ENCODE data around the gene LIMS1.

LIMS1 gene

DNA sequence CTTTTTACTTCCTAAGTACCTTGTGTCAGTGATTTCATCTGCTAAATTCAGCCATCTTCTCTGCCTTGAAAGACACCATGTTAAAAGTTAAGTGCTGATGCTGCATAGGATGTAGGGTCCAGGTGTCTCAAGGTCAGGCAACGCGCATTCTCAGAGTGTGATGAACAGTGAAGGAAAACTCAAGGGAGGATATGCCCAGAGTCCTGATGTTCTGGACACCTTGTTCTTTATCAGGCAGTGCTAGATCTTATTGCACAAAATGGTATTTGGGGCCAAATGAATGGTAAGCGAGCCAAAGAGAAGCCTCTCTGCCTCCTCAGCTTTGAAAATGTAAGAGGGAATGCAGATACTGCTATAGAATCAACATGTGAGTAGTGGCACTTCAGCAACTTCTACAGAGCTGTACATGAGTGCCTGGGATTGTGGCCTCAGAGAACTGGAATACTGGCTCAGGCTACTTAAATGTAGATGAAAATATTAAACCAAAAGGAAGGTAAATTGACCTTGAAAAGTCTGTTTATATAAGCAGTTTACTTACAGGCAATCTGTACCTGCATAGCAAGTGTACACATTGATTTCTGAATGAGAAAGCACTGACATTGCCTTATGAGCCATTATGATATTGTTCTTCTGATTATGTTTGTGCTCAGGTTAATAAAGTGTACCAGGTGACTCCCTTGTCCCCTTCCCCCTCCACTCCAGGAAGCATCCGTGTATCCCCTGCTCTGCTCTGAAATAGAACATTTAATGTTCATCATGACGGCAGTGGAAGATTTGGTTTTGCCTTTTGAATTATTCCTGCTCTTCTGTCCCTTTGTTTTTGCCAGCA lies 98.3 kb downstream of the LIMS1 start:
- no peak overlapping the region for H2AK5ac ChIP-seq (ENCODE audit: low read length)
- no peaks in the 10 kb centered on the region for H3K36me3 ChIP-seq (ENCODE audit: control insufficient read depth, insufficient read depth, low read length)
- H3K4me2 ChIP-seq (ENCODE audit: low read length), result no peak overlapping the region
- no peak overlapping the region for H4K8ac ChIP-seq (ENCODE audit: low read depth, low read length)
- no peak overlapping the region for H3K4ac ChIP-seq (ENCODE audit: low read depth, low read length)
- no CpG with 5 or more reads among the region's 5 CpGs for WGBS (ENCODE audit: extremely low coverage, insufficient coverage, low lambda C conversion rate)
- no peaks in the 10 kb centered on the region for H3K4me1 ChIP-seq (ENCODE audit: control insufficient read depth, low read depth, low read length)
- no peak overlapping the region for H3K18ac ChIP-seq (ENCODE audit: low read length)
- H3K27me3 ChIP-seq (ENCODE audit: insufficient read depth, low read length, poor library complexity), result no peaks in the 10 kb centered on the region
- no peak overlapping the region for H4K5ac ChIP-seq (ENCODE audit: low read length)
- H3K9ac ChIP-seq (ENCODE audit: low read length), result no peak overlapping the region
- no peak overlapping the region for H3K27ac ChIP-seq (ENCODE audit: low read depth, low read length)
- H2BK5ac ChIP-seq (ENCODE audit: low read length), result no peak overlapping the region
- H2BK120ac ChIP-seq (ENCODE audit: low read depth, low read length), result no peak overlapping the region
- no peak for DNase-seq
- H3K79me1 ChIP-seq (ENCODE audit: low read length), result peaks cover 18% of the 10 kb centered on the region
- H3K79me2 ChIP-seq (ENCODE audit: control insufficient read depth, insufficient read depth, low read length), result peaks cover 22% of the 10 kb centered on the region
- H3K23ac ChIP-seq (ENCODE audit: low read length), result no peak overlapping the region
- no peak overlapping the region for H2BK15ac ChIP-seq (replicated peaks; ENCODE audit: low read depth)
- no peak overlapping the region for H3K56ac ChIP-seq (ENCODE audit: low read length)
- no peak overlapping the region for H3K4me3 ChIP-seq (ENCODE audit: low read length)

DNA sequence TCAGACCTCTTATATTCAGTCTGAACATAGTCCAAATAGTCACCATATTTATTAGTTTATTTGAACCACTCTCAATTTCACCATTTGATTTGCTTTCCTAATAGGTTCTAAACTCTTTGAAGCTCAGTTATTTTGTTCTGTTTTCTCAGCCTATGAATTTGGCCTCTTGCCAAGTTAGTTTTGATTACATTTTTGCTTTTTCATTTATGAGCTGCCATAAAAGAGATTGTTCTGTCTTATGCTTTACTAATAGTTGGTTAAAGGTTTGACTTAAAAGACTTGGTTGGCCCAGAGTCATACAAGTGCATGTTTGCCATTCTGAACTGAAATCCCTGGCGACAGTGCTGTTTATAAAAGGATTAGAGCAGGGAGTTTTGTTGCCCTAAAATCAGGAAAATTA lies 99.1 kb downstream of the LIMS1 start:
- Histone ChIP-seq H3K56ac (ENCODE audit: low read length) (no peak overlapping the region), H3K4me1 (ENCODE audit: control insufficient read depth, low read depth, low read length) (no peaks in the 10 kb centered on the region)
- no CpG with 5 or more reads among the region's 1 CpG for WGBS (ENCODE audit: extremely low coverage, insufficient coverage, low lambda C conversion rate)

DNA sequence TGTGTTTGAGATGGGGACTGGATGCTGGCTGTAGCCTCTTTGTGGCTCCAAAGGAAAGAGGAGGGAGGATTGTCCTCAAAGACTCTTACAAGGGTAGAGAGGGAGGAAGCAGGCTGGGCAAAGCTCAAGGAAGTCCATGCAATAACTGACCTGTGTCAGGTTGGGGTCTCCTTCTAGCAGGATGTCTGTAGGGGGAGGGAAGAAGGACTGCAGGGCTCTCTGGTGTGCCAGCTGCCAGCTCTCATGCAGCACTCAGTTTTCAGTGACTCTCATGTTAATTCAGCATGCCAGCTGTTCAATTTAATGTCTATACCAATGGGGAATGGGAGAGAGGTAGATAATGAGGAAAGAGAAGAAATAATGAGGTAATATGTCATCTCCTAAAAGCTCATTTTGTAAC lies 99.7 kb downstream of the LIMS1 start:
- no peak overlapping the region for H3K9ac ChIP-seq (ENCODE audit: low read length)
- peaks cover 12% of the 10 kb centered on the region for H3K79me1 ChIP-seq (ENCODE audit: low read length)
- no peak overlapping the region for H2BK5ac ChIP-seq (ENCODE audit: low read length)
- H3K4me3 ChIP-seq (ENCODE audit: low read length), result no peak overlapping the region
- H2AK5ac ChIP-seq (ENCODE audit: low read length), result no peak overlapping the region
- no peak overlapping the region for H2BK120ac ChIP-seq (ENCODE audit: low read depth, low read length)
- no peak overlapping the region for H3K56ac ChIP-seq (ENCODE audit: low read length)
- H4K8ac ChIP-seq (ENCODE audit: low read depth, low read length), result no peak overlapping the region
- no peak overlapping the region for H4K5ac ChIP-seq (ENCODE audit: low read length)
- no peak overlapping the region for H3K18ac ChIP-seq (ENCODE audit: low read length)
- H3K23ac ChIP-seq (ENCODE audit: low read length), result no peak overlapping the region
- H3K4me1 ChIP-seq (ENCODE audit: control insufficient read depth, low read depth, low read length), result no peaks in the 10 kb centered on the region
- DNase-seq, result no peak
- H2BK15ac ChIP-seq (replicated peaks; ENCODE audit: low read depth), result no peak overlapping the region
- no peak overlapping the region for H3K27ac ChIP-seq (ENCODE audit: low read depth, low read length)
- H3K79me2 ChIP-seq (ENCODE audit: control insufficient read depth, insufficient read depth, low read length), result peaks cover 18% of the 10 kb centered on the region
- no peaks in the 10 kb centered on the region for H3K36me3 ChIP-seq (ENCODE audit: control insufficient read depth, insufficient read depth, low read length)
- H3K27me3 ChIP-seq (ENCODE audit: insufficient read depth, low read length, poor library complexity), result no peaks in the 10 kb centered on the region
- no peak overlapping the region for H3K4me2 ChIP-seq (ENCODE audit: low read length)
- no peak overlapping the region for H3K4ac ChIP-seq (ENCODE audit: low read depth, low read length)

More for the DNA sequence above, 99.1 kb downstream of the LIMS1 start:
- no peak overlapping the region for H2AK5ac ChIP-seq (ENCODE audit: low read length)
- H3K4me2 ChIP-seq (ENCODE audit: low read length), result no peak overlapping the region
- no peak overlapping the region for H3K4me3 ChIP-seq (ENCODE audit: low read length)
- no peaks in the 10 kb centered on the region for H3K36me3 ChIP-seq (ENCODE audit: control insufficient read depth, insufficient read depth, low read length)
- no peak overlapping the region for H4K8ac ChIP-seq (ENCODE audit: low read depth, low read length)
- H3K4ac ChIP-seq (ENCODE audit: low read depth, low read length), result no peak overlapping the region
- H3K27ac ChIP-seq (ENCODE audit: low read depth, low read length), result no peak overlapping the region
- DNase-seq, result no peak
- no peaks in the 10 kb centered on the region for H3K27me3 ChIP-seq (ENCODE audit: insufficient read depth, low read length, poor library complexity)
- peaks cover 21% of the 10 kb centered on the region for H3K79me2 ChIP-seq (ENCODE audit: control insufficient read depth, insufficient read depth, low read length)
- no peak overlapping the region for H3K23ac ChIP-seq (ENCODE audit: low read length)
- no peak overlapping the region for H3K18ac ChIP-seq (ENCODE audit: low read length)
- H2BK5ac ChIP-seq (ENCODE audit: low read length), result no peak overlapping the region
- no peak overlapping the region for H2BK120ac ChIP-seq (ENCODE audit: low read depth, low read length)
- no peak overlapping the region for H4K5ac ChIP-seq (ENCODE audit: low read length)
- H2BK15ac ChIP-seq (replicated peaks; ENCODE audit: low read depth), result no peak overlapping the region
- peaks cover 13% of the 10 kb centered on the region for H3K79me1 ChIP-seq (ENCODE audit: low read length)
- no peak overlapping the region for H3K9ac ChIP-seq (ENCODE audit: low read length)

DNA sequence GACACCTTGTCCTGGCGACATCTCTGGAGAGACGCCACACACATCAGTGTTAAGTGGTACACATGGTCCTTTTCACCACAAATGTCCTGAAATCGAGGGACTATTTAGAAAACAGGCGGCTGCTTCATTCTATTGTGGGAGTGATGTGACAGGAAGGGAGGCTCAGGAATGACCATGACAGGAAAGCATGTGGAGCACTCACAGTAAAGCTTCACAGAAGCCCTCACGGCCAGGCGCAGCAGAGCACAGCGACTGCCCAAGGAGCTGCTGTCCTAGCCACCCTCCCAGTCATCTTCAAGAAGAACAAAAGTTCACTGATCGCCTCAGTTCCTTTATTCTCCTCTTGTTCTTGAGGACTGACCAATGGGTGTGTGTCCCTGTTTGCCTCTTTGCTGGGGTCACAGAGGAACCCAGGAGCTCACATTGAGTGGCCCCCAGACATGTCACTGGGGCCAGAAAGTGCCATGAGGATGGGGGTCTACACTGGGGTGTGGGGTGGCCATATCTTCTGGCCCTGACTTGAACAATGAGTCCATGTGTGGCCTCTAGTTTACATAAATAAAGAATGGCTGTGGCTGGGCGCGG lies 100.4 kb downstream of the LIMS1 start:
- H2BK5ac ChIP-seq (ENCODE audit: low read length), result no peak overlapping the region
- H3K27me3 ChIP-seq (ENCODE audit: insufficient read depth, low read length, poor library complexity), result no peaks in the 10 kb centered on the region
- H3K79me1 ChIP-seq (ENCODE audit: low read length), result peaks cover 10% of the 10 kb centered on the region
- no peak overlapping the region for H3K4me3 ChIP-seq (ENCODE audit: low read length)
- H3K79me2 ChIP-seq (ENCODE audit: control insufficient read depth, insufficient read depth, low read length), result peaks cover 15% of the 10 kb centered on the region
- no CpG with 5 or more reads among the region's 10 CpGs for WGBS (ENCODE audit: extremely low coverage, insufficient coverage, low lambda C conversion rate)
- peak; percentile 39 for DNase-seq
- no peak overlapping the region for H3K4me2 ChIP-seq (ENCODE audit: low read length)
- H4K5ac ChIP-seq (ENCODE audit: low read length), result no peak overlapping the region
- H3K4me1 ChIP-seq (ENCODE audit: control insufficient read depth, low read depth, low read length), result no peaks in the 10 kb centered on the region
- H2BK15ac ChIP-seq (replicated peaks; ENCODE audit: low read depth), result no peak overlapping the region
- no peak overlapping the region for H3K18ac ChIP-seq (ENCODE audit: low read length)
- no peak overlapping the region for H2BK120ac ChIP-seq (ENCODE audit: low read depth, low read length)
- no peak overlapping the region for H2AK5ac ChIP-seq (ENCODE audit: low read length)
- H3K36me3 ChIP-seq (ENCODE audit: control insufficient read depth, insufficient read depth, low read length), result no peaks in the 10 kb centered on the region
- H4K8ac ChIP-seq (ENCODE audit: low read depth, low read length), result no peak overlapping the region
- H3K56ac ChIP-seq (ENCODE audit: low read length), result no peak overlapping the region
- no peak overlapping the region for H3K27ac ChIP-seq (ENCODE audit: low read depth, low read length)
- H3K23ac ChIP-seq (ENCODE audit: low read length), result no peak overlapping the region
- no peak overlapping the region for H3K9ac ChIP-seq (ENCODE audit: low read length)
- H3K4ac ChIP-seq (ENCODE audit: low read depth, low read length), result no peak overlapping the region

DNA sequence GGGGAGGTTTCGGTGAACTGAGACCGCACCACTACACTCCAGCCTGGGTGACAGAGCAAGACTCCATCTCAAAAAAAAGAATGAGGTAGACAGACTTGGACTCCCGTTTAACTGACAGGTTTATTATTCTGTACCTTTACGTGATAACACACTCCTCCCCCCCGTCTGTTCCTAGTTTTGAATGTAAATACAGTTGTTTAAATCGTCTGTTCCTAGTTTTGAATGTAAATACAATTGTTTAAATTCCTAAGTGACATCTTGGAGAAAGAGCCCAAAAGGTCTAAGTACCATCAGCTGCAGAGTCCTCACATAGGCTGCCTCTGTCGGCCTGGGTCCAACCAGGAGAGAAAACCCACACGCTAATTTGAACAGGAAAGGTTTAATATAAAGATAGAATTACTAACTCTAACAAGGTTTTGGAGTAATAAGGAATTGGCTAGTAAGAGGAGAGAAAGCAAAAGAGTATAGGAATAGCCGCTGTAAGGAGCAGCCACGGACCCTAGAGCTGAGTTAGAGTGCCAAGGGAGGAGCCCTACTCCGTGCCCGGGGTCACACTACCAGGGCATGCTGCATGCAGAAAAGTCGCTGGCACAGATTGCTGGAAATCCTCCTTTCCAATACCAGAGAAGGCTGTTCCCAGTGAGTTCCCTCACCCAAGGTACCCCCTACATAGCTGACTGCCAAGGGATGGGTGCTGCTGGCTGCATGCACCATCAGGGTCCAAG lies 101.5 kb downstream of the LIMS1 start:
- no CpG with 5 or more reads among the region's 13 CpGs for WGBS (ENCODE audit: extremely low coverage, insufficient coverage, low lambda C conversion rate)
- peaks cover 10% of the 10 kb centered on the region for H3K79me1 ChIP-seq (ENCODE audit: low read length)
- no peak overlapping the region for H2BK5ac ChIP-seq (ENCODE audit: low read length)
- H2BK120ac ChIP-seq (ENCODE audit: low read depth, low read length), result no peak overlapping the region
- H3K56ac ChIP-seq (ENCODE audit: low read length), result no peak overlapping the region
- H3K4me1 ChIP-seq (ENCODE audit: control insufficient read depth, low read depth, low read length), result no peaks in the 10 kb centered on the region
- H4K5ac ChIP-seq (ENCODE audit: low read length), result no peak overlapping the region
- H3K4me3 ChIP-seq (ENCODE audit: low read length), result no peak overlapping the region
- H3K23ac ChIP-seq (ENCODE audit: low read length), result no peak overlapping the region
- no peaks in the 10 kb centered on the region for H3K27me3 ChIP-seq (ENCODE audit: insufficient read depth, low read length, poor library complexity)
- H3K4me2 ChIP-seq (ENCODE audit: low read length), result no peak overlapping the region
- no peak overlapping the region for H3K18ac ChIP-seq (ENCODE audit: low read length)
- no peak for DNase-seq
- H2BK15ac ChIP-seq (replicated peaks; ENCODE audit: low read depth), result no peak overlapping the region
- no peak overlapping the region for H4K8ac ChIP-seq (ENCODE audit: low read depth, low read length)
- no peak overlapping the region for H3K4ac ChIP-seq (ENCODE audit: low read depth, low read length)
- H3K27ac ChIP-seq (ENCODE audit: low read depth, low read length), result no peak overlapping the region
- H3K79me2 ChIP-seq (ENCODE audit: control insufficient read depth, insufficient read depth, low read length), result peaks cover 14% of the 10 kb centered on the region
- no peak overlapping the region for H3K9ac ChIP-seq (ENCODE audit: low read length)
- H3K36me3 ChIP-seq (ENCODE audit: control insufficient read depth, insufficient read depth, low read length), result no peaks in the 10 kb centered on the region
- no peak overlapping the region for H2AK5ac ChIP-seq (ENCODE audit: low read length)
